ENCODE results near the gene RNGTT.
"Not testable (repeated sequence)": the region's sequence is repeated elsewhere in the genome, so short reads cannot be mapped to it uniquely, and the experiment has no call there.

RNGTT gene

DNA sequence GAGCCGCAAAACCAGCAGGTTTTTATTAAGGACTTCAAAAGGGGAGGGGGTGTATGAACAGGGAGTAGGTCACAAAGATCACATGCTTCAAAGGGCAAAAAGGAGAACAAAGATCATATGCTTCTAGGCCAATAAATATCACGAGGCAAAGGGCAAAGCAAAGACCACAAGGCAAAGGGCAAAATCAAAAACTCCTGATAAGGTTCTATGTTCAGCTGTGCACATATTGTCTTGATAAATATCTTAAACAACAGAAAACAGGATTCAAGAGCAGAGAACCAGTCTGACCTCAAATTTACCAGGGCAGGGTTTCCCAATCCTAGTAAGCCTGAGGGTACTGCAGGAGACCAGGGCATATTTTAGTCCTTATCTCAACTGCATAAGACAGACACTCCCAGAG lies 5.8 kb upstream of the RNGTT start:
- FAIRE-seq: not testable (repeated sequence)

DNA sequence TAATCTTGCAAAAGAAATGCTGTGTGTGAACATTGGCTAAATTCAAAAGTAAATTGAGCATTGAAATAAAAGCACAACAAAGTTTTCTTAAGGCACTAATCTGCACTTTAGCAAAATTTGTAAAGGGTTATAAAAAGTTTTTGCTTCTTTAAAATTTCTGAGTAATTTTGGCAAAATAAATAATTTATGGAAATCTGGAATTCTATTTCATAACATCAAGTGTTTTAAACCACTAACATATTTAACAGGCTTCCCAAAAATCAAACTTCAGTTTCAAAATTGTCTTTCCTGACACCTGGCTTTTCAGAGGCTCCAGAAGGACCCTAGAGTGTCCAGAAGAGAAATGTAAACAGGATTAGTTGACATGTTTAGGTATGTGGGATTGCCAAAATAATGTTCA lies 4.5 kb upstream of the RNGTT start:
- FAIRE-seq: no peak

GRCh38 chr6:88965691-88966090 lies 2.3 kb upstream of the RNGTT start:
- no peak for FAIRE-seq

DNA sequence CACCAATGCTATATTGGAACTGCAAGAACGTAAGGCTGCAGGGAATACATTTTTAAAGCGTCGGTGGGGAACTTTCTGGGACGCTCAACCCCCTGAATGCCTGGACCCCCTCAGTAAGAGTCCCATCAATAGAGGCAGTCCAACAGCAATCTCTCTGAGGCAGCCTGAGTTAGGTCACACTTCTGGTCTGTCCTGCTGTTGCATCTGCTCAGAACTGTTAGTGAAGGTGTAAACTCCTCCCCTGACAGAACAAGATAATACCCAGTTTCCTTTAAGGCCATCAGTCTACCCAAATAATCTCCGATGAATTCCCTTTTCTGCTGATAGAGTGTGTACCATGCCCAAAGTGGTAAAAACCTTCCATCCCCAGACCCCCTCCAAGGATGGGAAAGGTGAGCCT lies 1.1 kb upstream of the RNGTT start:
- no peak for FAIRE-seq

DNA sequence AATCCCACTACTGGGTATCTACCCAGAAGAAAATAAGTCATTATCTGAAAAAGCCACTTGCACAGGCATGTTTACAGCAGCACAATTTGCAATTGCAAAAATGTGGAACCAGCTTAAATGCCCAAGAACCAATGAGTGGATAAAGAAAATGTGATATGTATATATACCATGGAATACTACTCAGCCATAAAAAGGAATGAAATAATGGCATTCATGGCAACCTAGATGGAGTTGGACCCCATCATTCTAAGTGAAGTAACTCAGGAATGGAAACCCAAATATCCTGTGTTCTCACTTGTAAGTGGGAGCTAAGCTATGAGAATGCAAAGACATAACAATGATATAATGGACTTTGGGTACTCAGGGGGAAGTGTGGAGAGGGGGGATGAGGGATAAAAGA lies 4.6 kb downstream of the RNGTT start:
- no peak for FAIRE-seq

- FAIRE-seq: no peak
These were observed 9.7 kb downstream of the RNGTT start for GRCh38 chr6:88953550-88954386.

- no peak for FAIRE-seq
These were observed 11.2 kb downstream of the RNGTT start for GRCh38 chr6:88952065-88952704.

- no peak for FAIRE-seq
These were observed 17.9 kb downstream of the RNGTT start for GRCh38 chr6:88945415-88946008.

GRCh38 chr6:88933521-88933920 lies 29.9 kb downstream of the RNGTT start:
- no peak for FAIRE-seq

GRCh38 chr6:88932019-88932418 lies 31.4 kb downstream of the RNGTT start:
- FAIRE-seq: not testable (repeated sequence)

- FAIRE-seq: no peak
These were observed 40.5 kb downstream of the RNGTT start for GRCh38 chr6:88922775-88923548.

DNA sequence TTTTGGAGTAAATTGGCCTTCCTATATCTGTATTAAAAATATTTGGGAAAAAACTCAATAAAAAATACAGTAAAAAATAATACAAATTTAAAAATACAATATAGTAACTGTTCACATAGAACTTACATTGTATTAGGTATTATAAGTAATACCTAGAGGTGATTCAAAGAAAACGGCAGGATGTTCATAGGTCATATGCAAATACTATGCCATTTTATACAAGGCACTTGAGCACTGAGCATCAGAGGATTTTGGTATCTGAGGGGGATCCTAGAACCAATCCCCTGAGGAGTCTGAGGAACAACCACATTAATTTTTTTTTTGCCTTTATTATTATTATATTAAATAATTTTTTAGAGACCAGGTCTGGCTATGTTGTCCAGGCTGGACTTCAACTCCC lies 41.7 kb downstream of the RNGTT start:
- peak; percentile 90 for FAIRE-seq

DNA sequence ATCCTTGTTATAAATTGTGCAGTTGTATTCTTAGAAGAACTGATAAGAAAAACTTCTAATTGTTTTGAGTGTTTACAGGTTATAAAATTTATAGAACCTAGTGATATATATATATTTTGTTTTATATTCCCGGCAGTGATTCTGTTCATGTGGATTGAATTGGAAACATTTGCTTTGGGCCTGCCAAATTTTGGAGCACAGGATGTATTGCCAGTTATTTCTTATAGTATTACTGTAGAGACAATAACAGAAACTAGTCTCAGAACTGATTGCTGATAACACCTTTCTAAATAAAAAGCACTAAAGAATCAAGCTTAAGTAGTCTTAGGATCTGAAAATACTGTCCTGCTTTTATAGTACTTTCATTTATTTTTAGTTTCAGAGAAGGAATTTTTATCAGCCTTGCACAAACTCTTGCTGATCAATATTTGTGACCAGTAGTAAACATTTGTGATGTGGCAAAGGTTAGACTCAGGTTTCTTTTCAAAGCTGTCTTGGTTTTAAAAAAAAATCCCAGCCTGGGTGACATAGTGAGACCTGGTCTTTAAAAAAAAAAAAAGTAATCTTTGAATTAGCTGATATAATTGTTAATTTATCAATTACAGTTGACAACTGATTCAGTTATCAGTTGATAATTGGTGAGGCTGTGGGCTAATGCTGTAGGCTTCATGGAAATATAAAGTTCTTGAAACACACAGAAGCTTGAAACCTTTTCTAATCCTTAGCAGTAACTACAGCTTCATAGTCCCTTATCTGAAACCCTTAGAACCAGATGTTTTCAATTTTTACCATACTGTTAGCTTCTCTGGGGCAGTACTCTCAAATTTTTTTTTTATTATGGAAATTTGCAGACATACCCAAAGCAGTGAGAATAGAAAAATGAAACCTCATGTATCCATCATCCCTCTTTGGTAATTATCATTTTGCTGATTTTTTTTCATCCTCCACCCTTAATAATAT lies 42.4 kb downstream of the RNGTT start:
- FAIRE-seq: no peak

GRCh38 chr6:88920088-88920487 lies 43.3 kb downstream of the RNGTT start:
- FAIRE-seq: no peak

DNA sequence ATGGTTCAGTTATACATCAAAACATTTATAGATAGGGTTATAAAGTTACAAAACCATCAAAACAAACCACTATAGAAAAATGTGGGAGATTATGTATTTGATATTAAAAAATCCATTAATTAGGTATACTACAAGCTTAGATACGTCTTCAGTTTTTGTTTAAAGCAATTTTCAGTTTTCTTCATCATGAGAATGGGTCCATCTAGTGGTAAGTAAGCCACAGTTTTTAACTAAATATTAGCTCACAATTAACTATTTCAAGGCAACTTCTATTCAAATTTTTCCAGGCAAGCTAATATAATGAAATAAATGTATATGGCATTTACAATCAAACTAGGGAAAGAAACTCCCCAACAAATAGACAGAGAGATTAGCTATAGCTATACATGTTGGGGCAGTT lies 44.4 kb downstream of the RNGTT start:
- FAIRE-seq: peak; percentile 49

GRCh38 chr6:88916615-88917208 lies 46.7 kb downstream of the RNGTT start:
- no peak for FAIRE-seq

DNA sequence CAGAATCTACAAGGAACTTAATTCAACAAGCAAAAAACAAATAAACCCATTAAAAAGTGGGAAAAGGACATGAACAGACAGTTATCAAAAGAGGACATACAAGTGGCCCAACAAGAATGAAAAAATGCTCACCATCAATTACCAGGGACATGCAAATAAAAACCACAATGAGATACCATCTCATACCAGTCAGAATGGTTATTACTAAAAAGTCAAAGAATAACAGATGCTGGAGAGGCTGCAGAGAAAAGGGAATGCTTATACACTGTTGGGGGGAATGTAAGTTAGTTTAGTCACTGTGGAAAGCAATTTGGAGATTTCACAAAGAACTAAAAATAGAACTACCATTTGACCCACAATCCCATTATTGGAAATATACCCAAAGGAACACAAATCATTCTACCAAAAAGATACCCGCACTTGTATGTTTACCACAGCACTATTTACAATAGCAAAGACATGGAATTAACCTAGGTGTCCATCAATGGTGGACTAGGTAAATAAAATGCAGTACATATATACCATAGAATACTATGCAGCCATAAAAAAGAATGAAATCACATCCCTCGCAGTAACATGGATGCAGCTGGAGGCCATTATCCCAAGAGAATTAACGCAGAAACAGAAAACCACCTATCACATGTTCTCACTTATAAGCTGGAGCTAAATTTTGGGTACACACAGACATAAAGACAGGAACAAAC lies 48.4 kb downstream of the RNGTT start:
- FAIRE-seq: no peak

DNA sequence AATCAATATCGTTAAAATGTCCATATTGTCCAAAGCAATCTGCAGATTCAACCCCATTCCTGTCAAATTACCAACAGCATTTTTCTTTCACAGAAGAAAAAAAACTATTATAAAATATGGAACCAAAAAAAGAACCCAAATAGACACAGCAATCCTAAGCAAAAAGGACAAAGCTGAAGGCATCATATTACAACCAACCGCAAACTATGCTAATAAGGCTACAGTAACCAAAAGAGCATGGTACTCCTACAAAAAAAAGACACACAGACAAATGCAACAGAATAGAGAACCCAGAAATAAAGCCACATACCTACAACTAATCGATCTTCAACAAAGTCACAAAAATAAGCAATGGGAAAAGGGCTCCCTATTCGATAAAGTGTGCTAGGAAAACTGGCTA lies 49.2 kb downstream of the RNGTT start:
- FAIRE-seq: no peak

DNA sequence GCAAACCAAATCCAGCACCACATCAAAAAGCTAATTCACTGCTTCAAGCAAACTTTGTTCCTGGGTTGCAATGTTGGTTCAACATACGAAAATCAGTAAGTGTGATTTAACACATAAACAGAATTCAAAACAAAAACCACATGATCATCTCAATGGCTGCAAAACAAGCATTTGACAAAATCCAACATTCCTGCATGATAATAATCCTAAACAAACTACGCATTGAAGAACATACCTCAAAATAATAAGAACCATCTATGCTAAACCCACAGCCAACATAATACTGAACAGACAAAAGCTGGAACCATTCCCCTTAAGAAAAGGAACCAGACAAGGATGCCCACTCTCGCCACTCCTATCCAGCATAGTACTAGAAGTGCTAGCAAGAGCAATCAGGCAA lies 49.9 kb downstream of the RNGTT start:
- FAIRE-seq: no peak

GRCh38 chr6:88910922-88911778 lies 52.3 kb downstream of the RNGTT start:
- peak; percentile 53 for FAIRE-seq
